HG03558 (cell line): Measurements from ENCODE around the gene EPHA6.
"Not testable (repeated sequence)": the region's sequence is repeated elsewhere in the genome, so short reads cannot be mapped to it uniquely, and the experiment has no call there.

ENCODE experiments used
- ATAC-seq: cut with Tn5 transposase; IDR thresholded peaks from one replicate; pipeline ENCODE4 v1.9.1; 2021; ENCODE audit warnings: moderate number of reproducible peaks; ENCODE audit not compliant: unreplicated experiment; ENCODE audit errors: extremely low read depth

Gene EPHA6

DNA sequence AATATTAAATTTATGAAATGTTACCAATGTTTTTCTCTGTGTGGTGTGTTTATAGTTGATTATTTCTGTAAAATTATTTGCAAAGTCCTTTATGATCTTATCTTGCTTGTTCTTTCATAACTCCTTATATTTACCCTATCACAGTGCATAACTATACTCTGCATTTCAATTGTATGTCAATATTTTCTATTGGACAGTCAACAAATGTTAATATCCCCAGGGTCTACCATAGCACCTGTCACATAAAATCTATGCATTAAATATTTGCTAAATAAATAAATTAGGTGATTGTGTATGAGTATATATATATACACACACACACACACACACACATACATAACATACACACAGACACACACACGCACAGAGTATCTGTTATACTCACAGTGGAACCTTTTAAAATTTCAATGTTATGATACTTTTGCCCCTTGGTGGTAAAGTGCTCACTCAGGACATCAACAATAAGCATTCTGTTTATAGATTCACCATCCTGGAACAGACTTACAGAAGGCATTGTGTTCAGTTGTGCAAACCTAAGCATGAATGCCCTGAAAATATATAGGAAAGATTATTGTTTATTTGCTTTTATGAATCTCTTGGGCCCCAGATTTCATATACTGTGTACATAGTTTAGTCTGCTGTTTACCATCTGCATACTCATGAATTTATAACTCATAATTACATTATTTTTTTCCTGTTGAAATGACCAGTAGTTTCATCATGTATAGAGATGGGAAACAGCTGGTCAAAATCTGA, 443.7 kb downstream of the EPHA6 start:
- no peak for ATAC-seq

DNA sequence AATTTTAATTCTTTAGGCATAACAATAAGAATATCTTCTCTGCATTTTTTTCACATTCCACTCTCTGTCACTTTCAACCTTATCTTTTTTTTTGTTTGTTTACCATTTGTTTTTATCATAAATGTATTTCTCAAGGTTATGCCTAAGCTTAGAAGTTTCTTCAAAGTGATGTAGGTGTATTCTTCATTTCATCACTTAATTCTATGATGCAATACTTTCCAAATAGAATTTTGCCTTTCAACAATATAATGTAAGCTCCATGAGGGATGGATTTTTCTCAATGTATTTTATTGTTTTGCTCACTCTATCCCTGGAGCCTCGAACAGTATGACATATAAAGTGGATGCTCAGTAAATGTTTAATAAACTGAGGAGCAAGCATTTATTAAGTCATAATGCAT, 444.9 kb downstream of the EPHA6 start:
- no peak for ATAC-seq

DNA sequence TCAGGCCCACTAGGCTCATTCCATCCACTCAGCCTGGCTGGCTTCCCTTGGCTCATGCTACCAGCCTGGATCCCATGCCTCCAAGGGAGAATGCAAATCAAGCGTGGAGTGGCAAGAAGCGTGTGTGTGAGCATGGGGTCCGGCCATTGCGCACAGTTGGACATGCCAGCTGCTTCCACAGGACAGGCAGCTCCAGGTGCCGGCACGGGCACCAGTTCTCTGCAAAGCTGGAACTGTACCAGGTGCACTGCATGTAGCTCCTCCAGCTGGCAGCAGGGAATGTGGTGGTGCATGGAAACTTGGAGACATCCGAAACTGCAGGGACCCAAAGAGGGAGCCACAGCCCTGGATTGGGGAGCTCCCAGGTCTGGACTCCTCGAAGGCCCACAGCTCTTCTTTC, 449.8 kb downstream of the EPHA6 start:
- no peak for ATAC-seq

DNA sequence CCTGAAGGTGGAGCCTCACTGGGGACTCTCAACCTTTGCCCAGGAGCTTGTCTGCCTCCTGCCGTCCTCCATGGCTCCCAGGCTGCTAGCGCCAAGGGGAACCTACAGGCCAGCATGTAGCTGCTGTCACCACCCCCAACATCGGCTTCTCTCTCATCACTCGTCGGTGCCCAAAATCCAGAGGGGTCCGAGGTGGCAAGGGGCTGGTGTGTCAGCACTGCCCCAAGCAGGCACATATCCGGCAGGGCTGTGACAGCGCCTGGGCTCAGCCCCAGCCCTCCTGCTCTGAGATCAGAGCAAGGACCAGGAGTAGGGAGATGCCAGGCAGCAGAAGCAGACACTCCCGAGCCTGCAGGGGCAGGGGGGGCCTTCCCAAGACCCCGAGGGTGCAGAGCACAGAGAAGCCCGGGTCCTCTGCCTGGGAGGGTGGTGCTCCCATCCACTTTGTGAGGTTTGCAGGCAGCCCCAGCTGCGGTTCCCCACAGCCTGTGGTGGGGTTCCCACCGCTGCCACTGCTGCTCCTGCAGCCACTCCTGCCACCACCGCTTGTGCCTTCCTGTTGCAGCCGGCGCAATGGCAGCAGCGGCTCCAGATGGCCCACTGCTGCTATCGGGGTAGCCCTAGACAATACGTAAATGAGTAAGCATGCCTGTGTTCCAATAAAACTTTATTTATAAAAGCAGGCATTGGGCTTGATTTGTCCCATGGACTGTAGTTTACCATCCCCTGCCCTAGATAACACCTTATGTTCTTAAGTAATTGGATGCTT, 451.0 kb downstream of the EPHA6 start:
- ATAC-seq = no peak

DNA sequence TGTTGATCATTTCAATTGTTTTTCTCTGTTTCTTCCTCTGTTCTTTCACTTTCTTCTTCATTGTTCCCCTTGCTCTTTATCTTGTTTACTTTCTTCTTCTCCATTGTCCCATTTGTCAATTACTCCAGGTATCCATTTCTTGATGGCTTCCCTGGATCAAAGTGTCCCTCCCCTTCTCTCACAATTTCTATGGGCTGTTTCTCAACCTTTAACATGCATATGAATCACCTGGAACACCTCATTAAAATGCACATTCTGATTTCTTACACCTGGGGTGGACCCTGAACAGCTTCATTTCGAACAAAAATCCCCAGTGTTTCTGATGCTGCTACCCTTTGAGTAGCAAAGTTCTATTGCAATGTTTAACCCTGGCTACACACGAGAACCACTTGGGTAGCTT, 454.8 kb downstream of the EPHA6 start:
- ATAC-seq = no peak

DNA sequence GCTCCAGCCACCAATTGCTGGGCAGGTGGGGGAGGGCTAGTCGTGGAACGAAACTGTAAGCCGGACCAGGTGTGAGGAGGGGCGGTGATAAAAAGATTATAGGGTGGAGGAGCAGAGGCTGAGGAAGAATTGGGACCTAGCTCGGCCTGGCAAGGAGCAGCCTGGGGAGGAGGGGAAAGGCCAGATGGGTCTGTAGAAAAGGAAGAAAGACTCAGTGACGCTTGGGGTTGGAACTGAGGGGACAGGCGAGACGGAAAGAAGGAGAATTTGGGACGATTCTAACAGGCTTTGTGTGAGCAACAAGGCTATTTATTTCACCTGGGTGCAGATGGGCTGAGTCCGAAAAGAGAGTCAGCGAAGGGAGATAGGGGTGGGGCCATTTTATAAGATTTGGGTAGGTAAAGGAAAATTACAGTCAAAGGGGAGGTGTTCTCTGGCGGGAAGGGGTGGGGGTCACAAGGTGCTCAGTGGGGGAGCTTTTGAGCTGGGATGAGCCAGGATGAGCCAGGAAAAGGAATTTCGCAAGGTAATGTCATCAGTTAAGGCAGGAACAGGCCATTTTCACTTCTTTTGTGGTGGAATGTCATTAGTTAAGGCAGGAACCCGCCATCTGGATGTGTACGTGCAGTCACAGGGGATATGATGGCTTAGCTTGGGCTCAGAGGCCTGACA, 462.6 kb downstream of the EPHA6 start:
- ATAC-seq = not testable (repeated sequence)

DNA sequence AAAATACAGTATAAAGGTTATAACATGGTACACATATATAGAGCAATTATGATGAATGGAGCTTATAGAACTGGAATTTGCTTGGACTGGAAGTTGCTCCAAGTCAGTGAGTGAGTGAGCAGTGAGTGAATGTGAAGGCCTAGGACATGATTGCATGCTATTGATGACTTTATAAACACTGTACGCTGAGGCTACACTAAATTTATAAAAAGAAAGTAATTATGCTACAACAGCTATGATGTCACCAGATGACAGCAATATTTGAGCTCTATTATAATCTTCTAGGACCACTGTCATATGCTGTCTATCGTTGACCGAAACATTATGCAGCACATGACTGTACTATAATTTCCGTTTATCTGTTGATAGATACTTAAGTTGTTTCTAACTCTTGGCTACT, 463.3 kb downstream of the EPHA6 start:
- no peak for ATAC-seq

DNA sequence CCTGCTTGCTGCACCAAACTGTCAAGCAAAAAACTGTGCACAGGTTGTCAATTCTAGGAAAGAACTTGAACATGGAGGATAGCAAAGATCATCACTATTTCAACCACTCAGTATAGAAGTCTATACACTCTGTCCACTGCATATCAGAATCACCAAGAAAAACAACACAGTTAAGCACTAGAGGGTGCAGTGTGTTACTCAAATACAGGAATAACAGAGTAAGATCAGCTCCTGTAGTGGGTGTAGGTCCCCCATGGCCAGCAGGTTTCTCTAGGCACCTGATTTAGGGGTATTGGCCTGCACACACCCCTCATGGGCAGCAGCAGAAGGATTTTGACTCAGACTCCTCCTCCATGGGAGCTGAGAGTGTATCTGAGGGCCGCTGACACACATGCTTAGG, 464.1 kb downstream of the EPHA6 start:
- ATAC-seq = no peak

DNA sequence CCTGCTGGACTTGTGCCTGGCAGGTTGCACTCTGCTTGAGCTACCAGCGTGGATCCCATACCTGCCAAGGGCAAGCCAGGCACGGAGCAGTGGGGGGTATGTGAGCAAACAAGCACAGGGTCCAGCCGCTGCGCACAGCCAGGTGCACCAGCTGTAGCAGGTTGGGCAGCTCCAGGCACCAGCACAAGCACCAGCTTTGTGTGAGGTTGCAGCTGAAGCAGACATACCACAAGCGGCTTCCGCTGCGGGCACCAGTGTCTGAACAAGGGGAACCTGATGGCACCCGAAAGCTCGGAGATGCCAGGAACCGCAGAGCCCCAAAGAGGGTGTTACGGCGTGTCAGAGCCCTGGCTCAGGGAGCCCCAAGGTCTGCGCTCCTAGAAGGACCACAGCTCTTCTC, 477.5 kb downstream of the EPHA6 start:
- no peak for ATAC-seq

DNA sequence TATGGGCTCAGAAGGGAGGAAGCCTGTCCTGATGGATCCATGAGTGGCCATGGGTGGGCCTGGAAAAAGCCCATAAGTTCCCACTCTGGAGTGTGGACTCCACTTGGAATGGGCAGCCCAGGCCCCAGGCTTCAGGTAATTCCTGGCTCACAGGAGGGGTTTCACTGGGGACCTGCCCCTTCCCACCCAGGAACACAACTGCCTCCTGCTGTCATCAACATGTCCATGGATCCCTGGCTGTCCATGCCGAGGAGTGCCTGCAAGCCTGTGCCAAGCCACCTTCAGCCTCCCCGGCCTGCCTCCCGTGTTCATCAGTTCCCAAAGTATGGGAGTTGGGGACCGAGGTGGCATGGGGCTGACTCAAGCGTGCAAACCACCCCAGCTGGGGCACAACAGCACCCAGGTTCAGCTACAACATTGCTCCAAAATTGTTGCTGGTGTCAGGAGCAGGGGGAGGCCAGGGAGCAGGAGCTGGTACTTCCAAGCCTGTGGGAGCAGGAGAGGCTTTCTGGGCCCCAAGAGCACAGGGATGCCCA, 479.3 kb downstream of the EPHA6 start:
- no peak for ATAC-seq

DNA sequence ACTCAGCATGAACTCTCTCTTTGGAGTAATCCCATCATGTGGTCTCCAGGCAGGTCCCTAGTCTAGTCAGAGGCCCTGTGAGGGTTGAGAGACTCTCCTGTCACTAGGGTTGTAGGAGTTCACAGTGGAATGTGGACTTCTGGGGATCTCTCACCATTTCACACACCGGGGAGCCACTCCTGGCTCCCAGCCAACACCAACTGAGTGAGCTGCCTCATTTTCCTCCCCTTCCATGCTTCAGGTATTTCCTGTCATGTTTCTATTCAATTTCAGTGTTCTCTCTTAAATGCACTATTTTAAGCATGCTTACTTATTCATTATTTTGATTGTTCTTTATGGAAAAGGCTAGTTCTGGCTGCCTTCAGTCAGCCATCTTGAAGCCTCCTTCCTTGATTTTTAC, 482.6 kb downstream of the EPHA6 start:
- no peak for ATAC-seq

DNA sequence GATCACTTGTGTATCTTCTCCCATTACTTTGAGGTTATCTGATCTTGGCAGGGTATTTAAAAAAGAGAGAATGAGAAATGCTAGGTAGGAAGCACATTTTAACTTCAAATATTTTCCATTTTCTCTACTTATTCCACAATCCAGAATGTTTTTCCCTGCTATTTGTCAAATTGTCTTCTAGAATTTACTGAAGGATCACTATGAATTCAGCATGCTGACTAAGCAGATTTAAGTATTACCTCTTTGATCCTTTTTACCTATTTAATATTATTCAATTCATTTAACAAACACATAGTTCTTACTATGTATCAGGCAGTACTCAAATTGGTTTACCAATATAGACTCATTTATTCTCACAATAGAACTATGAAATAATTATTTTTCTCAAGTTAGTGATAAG, 486.7 kb downstream of the EPHA6 start:
- no peak for ATAC-seq

DNA sequence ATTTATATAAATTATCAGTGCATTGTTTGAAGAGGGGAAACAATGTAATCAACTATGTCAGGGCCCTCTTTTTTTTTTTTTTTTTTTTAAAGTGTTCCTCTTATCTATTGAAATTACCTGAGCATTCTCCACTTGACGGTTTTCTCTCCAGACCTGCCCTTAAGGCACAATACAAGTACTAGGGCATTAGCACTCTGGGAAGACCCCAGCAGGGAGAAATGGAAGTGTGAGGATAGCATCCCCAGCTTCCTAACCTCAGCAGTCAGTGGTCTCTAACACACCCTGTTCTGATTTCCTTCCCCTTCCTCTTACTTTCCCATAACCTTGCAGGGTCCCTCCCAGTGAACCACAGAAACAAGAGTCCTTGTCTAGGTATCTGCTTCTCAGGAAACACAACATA, 491.8 kb downstream of the EPHA6 start:
- ATAC-seq = no peak

DNA sequence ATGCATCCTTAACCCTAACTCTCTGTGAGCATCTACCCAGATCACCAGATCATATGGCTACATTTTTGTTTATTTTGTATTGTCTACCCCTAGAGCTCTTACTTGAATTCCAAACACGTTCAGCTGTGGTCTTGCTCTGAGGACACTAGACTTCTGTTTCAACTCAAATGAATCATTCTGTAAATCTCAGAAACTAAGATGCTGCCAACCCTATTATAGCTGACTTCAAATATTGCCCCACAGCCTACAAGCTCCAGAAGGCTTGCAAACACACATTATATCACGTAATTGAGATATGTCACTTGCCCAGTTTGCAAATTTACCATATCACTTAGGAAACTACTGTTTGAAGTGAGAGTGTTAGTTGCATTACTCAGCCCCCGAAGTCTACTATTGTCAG, 524.0 kb downstream of the EPHA6 start:
- no peak for ATAC-seq

DNA sequence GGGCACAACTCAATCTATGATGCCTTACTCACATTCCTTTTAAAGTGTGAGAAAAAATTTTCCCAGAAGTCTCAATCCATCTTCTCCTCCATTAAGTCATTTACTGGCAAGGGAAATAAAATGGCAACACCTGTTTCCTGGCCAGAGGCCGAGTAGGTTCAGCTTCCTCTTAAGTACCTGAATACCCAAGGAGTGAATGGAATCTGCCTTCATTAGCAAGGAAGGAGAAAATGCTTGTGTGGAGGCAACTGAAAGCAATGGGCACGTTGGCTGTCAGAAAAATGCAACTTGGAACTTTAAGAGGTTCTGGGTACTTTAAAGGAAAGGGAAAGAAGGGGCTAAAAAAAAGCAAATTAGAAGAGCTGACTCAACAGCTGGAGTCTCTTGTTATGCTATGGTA, 526.5 kb downstream of the EPHA6 start:
- ATAC-seq = no peak

DNA sequence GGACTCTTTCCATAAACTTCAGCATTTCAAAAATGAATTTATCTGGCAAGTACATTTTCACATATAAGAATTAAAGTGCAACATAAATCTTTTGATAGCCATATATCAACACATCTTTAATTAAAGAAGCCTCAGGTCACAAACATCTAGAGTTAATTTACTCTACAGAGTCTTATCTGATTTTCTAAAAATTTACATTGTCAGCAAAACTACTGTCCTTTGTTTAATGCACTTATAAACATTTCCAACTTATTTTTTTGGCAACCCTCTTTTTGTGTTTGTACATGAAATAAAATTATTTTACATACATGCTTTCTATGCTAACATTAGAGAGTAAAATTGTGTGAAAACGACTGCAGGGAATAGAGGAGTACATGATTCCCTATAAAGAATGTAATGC, 533.4 kb downstream of the EPHA6 start:
- no peak for ATAC-seq

DNA sequence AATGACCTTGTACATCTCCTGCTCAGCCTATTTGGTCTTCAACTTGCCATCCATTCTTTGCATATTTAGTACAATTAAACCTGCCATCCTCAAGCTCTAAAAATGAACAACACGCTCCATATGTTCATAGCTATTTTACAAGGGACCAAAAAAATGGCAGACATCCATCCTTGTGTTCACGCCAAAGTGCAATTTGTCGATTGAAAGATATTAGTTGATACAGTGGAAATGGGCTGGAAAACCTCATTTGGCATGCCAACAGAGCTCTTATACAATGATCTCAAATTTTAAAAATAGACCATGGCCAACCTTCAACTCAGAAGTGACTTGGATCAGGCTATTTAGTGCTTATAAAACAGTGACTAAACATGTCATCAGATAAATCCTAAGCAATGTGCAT, 536.6 kb downstream of the EPHA6 start:
- ATAC-seq = no peak

DNA sequence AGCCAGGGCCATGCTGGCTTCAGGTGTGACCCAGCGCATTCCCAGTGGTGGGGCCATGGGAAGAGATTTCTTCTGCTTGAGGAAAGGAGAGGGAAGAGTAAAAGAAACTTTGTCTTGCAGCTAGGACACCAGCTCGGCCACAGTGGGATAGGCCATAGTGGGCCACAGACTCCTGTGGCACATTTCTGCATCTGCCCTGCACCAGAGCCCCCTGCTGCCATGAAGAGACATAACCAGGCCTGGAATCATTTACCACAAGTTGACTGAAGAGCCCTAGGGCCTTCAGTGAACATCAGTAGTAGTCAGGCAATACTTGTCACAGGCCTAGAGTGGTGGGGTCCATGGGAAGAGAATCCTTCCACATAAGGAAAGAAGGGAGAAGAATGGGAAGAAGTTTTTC, 538.8 kb downstream of the EPHA6 start:
- ATAC-seq = no peak

DNA sequence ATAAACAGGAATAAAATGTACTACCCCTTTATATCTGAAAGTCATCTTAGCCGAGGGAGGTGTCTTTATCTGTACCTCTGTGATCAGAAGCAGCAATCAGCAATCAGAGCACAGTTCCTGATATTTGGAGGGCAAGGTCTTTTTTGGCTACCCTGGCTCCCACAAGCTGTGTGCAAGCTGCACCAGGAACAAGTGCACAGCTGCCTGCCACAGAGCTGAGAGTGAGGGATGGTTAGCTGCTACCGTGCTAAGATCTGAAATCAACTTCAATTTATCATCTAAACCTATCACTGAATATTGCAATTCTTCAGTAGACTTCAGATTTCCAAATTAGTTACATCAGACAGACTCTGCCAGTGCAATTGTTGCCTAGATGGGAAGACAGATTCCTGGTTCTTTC, 545.6 kb downstream of the EPHA6 start:
- ATAC-seq = no peak

DNA sequence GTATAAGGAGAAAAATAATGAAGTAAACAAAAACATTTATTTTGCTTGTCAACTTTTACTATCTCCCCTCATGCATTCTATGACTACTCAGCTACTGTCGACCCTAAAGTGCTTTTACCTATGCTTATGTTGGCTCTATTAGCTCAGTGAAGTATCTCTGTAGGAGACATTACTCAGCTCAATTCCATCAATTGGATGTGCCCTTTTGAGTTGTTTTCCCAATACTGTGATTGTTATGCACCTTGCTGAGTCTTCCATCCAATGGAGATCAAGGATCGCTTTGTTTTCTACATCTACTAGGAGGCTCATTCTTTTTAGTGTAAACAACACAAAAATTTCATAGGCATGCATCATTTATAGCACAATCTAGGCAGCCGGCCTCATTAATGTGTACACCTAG, 546.4 kb downstream of the EPHA6 start:
- no peak for ATAC-seq

DNA sequence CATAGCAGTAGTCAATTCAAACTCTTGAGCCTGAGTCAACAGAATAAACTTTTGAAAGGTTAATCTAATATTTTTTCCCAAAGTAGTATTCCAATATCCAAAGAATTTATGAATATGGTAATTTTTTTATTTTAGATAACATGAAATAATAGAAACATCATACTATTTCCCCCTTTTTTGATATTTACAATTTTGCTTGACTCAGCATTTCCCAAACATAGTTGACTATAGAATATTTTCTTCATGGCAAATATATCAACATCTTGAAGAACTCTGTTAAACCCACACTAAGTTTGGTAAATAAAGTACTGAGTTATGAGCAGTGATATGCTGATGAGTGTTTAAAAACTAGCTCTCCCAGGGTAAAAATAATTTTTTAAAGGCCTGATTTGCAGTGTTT, 570.2 kb downstream of the EPHA6 start:
- ATAC-seq = no peak
